GM10266 (cell line): ENCODE results near the gene AUNIP.

Experiments used
- DNase-seq: peaks from one replicate; pipeline ENCODE4 v3.0.0; 2012; ENCODE audit errors: extremely low spot score
- TF ChIP-seq, protein P1 (sequence below): IDR thresholded peaks from 2 replicates; pipeline ENCODE4 v1.5.1; 2012; ENCODE audit warnings: mild to moderate bottlenecking, low read depth; ENCODE audit not compliant: control insufficient read depth, insufficient read depth; ENCODE audit errors: missing control alignments

The AUNIP gene

DNA sequence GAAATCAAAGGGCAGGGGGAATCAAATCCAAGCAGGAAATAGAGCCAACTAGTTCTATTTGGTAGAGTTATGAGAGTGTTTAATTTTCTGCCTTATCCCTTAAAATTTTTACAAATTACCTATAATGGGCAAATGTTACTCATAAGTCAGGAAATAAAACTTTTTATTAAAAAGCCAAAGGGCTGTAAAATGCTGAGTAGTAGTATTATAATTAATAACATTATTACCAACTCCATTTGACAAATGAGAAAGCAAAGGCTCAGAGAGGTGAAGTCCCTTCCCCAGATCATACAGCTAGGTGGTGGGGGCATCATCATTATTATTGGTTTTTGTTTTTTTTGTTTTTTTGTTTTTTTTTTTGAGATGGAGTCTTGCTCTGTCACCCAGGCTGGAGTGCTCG is 55.9 kb downstream of the AUNIP start:
- TF ChIP-seq, protein P1, sequence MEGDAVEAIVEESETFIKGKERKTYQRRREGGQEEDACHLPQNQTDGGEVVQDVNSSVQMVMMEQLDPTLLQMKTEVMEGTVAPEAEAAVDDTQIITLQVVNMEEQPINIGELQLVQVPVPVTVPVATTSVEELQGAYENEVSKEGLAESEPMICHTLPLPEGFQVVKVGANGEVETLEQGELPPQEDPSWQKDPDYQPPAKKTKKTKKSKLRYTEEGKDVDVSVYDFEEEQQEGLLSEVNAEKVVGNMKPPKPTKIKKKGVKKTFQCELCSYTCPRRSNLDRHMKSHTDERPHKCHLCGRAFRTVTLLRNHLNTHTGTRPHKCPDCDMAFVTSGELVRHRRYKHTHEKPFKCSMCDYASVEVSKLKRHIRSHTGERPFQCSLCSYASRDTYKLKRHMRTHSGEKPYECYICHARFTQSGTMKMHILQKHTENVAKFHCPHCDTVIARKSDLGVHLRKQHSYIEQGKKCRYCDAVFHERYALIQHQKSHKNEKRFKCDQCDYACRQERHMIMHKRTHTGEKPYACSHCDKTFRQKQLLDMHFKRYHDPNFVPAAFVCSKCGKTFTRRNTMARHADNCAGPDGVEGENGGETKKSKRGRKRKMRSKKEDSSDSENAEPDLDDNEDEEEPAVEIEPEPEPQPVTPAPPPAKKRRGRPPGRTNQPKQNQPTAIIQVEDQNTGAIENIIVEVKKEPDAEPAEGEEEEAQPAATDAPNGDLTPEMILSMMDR, result no peak
- DNase-seq, result no peak

DNA sequence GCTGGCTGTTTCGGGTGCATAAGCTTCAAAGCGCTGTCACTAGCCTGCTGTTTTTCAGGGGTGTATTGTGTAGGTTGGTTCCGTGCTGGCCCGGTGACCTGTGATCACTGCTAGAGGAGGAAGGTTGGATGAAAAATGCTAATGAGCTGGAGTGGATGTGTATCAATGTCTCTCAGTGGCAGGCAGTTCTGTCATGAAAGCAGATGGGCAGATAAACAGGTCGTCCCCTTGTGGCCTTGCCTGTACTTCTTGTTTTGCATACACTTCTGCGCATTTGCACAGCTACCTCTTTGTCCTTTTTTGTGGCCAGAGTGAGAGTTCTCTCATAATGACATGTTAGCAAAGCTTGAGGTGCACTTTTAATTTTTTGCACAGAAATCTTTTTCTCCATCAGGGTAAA is 56.3 kb downstream of the AUNIP start:
- DNase-seq, result peak; percentile 82
- TF ChIP-seq, protein P1, result no peak

DNA sequence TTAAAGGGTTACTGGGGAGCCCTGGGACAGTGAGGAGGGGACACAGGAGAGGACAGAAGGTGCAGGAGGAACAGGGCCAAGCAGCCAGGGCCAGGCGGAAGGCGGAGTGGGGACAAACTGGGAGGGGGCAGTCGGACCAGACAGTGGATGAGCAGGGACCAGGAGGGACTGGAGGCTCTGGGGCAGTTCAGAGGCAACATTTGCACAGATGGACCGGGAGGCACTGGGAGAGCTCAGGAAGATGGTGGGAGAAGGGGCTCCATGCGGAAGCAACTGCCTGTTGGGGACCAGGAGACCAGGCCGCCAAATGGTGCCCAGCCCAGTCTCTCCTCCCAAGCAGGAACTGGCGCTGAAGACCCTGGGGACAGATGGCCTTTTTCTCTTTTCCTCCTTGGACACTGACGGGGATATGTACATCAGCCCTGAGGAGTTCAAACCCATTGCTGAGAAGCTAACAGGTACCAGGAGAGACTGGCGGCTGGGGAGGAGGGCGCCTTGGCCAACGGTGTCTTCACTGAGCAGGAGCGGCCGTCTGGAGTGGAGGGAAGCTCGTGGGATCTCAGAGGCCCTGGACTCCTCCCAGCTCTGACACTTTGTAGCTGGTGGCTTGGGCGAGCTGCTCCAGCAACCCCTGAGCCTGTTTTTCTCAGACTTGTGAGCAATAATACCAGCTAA is 58.4 kb downstream of the AUNIP start:
- DNase-seq, result peak; percentile 27
- TF ChIP-seq, protein P1, result no peak

DNA sequence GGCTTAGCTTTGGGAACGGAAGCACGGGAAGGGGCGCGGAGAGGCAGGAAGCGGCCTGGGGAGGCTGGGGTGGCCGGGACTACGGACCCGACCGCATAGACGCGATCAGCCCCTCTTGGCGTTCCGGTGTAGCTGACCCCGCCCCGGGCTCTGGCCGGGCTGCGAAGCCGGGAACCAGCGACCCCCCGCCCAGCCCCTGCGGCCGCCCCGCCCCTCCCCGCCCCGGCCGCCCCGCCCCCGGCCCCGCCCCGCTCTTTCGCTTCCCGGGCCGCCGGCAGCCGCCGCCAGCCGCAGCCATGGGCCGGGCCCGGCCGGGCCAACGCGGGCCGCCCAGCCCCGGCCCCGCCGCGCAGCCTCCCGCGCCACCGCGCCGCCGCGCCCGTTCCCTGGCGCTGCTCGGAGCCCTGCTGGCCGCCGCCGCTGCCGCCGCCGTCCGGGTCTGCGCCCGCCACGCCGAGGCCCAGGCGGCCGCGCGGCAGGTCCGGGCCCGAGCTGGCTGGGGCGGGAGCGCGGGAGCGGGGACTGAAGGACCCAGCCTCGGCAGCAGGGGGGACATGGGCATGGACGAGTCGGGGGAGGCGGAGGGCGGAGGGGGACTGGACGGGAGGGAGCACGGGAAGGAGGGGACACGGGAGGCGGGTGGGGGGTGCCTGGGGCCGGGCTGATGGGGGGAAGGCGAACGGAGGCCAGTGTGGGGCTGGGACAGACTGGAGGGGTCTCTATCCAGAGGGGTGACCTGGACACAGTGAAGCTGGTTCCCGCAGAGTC is 59.1 kb downstream of the AUNIP start, which contains the start of gene SELENON:
SELENON (plus strand) TSS at position 259 of the 768 bp plus-strand sequence; CDS start at position 297, 38 bp downstream.
- TF ChIP-seq, protein P1, result no peak
- DNase-seq, result peak; percentile 71

DNA sequence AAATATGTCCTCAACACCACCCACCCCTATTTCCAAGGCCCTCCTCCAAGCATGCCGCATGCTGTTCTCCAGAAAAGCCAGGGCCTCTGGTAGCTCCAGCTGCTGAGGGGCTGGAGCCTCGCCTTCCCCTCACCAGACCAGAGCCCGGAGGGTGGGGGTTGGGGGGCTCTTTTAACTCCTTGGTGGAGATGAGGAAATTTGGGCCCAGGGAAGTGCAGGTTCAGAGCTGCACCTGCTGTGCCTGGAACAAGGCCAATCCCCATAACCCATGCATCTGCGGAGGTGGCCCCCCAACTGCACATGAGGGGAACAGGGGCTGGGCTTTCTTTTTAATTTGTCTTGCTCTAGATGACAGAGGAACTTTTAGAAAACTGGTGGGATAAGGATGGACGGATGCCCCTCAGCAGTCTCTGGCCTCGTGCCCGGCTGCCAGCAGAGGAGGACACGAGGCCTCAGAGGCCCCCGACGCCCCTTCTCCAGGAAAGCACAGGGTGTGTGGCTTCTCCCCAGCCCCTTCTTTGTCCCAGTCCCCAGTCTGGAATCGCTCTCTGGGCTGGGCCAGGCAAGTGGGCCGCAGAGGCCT is 59.8 kb downstream of the AUNIP start:
- DNase-seq, result no peak
- TF ChIP-seq, protein P1, result no peak

DNA sequence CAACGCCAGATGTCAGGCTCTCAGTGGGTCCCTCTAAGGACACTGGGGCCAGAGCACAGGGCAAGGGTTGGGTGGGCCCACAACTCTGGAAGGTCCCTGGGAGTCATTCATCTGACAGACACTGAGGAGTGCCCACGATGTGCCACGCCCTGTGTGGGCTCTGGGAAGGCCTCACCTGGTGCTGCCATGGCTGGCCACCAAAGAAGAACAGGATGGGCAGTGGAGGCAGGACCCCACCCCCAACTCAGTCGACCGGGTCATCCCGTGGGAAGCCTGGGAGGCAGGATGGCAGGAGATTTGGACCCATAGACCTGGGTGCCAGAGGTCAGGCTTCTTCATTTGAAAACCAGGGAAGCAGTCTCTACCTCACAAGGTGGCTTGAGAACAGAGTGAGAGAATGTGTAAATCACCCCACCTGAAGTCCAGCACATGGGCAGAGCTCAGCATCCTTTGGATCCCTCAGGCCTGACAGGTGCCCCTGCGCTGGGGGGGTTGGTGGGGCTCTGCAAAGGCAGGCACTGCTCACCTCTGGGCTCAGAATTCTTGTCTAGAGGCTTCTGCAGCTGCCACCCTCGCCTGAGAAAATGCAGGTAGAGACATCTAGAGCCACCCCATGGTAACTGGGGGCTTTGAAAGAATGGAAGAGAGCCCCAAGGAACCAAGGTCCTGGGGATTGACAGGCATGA is 60.4 kb downstream of the AUNIP start:
- TF ChIP-seq, protein P1, result no peak
- DNase-seq, result no peak
